GM21381 (cell line): ENCODE results near the gene ITGB1BP1.

Experiments used
- ATAC-seq: cut with Tn5 transposase; IDR thresholded peaks from one replicate; pipeline ENCODE4 v1.9.1; 2021; ENCODE audit warnings: mild to moderate bottlenecking, moderate library complexity; ENCODE audit not compliant: unreplicated experiment

Gene ITGB1BP1

GRCh38 chr2:9428965-9429577 is 5.7 kb upstream of the ITGB1BP1 start:
- ATAC-seq: no peak

- no peak for ATAC-seq
Observed at GRCh38 chr2:9424447-9425164, 1.3 kb upstream of the ITGB1BP1 start.

GRCh38 chr2:9423922-9424272 is 569 bp upstream of the ITGB1BP1 start:
- ATAC-seq: no peak

- peak; percentile 34 for ATAC-seq
Observed at GRCh38 chr2:9422321-9423099, 818 bp downstream of the ITGB1BP1 start.

GRCh38 chr2:9420495-9420894 is 2.8 kb downstream of the ITGB1BP1 start:
- ATAC-seq: no peak

GRCh38 chr2:9419541-9419940 is 3.8 kb downstream of the ITGB1BP1 start:
- no peak for ATAC-seq

- ATAC-seq: no peak
Observed at GRCh38 chr2:9418746-9419145, 4.6 kb downstream of the ITGB1BP1 start.

- ATAC-seq: no peak
Observed at GRCh38 chr2:9417725-9418124, 5.6 kb downstream of the ITGB1BP1 start.

- no peak for ATAC-seq
Observed at GRCh38 chr2:9416962-9417316, 6.4 kb downstream of the ITGB1BP1 start.

GRCh38 chr2:9416267-9416961 is 6.9 kb downstream of the ITGB1BP1 start:
- ATAC-seq: no peak

- ATAC-seq: no peak
Observed at GRCh38 chr2:9415516-9416169, 7.7 kb downstream of the ITGB1BP1 start.

- no peak for ATAC-seq
Observed at GRCh38 chr2:9412781-9413180, 10.5 kb downstream of the ITGB1BP1 start.

- ATAC-seq: no peak
Observed at GRCh38 chr2:9410108-9410507, 13.2 kb downstream of the ITGB1BP1 start.

- no peak for ATAC-seq
Observed at GRCh38 chr2:9408641-9409151, 14.6 kb downstream of the ITGB1BP1 start.

GRCh38 chr2:9407363-9407811 is 15.9 kb downstream of the ITGB1BP1 start:
- no peak for ATAC-seq

GRCh38 chr2:9406529-9407362 is 16.6 kb downstream of the ITGB1BP1 start:
- no peak for ATAC-seq

GRCh38 chr2:9405636-9406035 is 17.7 kb downstream of the ITGB1BP1 start:
- no peak for ATAC-seq

GRCh38 chr2:9404451-9404850 is 18.9 kb downstream of the ITGB1BP1 start:
- ATAC-seq: no peak

GRCh38 chr2:9403924-9404323 is 19.4 kb downstream of the ITGB1BP1 start:
- ATAC-seq: no peak
